ENCODE results near the gene LEP. TPM values are rescaled to one million over a fixed set of nuclear protein-coding genes. Genes with fewer than 3 reads are reported as not detected.

Gene LEP
- total RNA-seq, 3 donors from 2014 or later = 0.09 to 0.22 TPM; not detected in 1

- no peaks in the 10 kb centered on the region for H3K9me3 ChIP-seq
- H3K4me1 ChIP-seq (ENCODE audit: low read depth) = no peaks in the 10 kb centered on the region
- no peaks in the 10 kb centered on the region for H3K36me3 ChIP-seq (ENCODE audit: low read depth)
- intact Hi-C loops (cut with DNase I, micrococcal nuclease) = loop anchor here in 1 of 2 donors (5.0 kb wide), 1 partner anchor 500 kb away; no protein-coding TSS in a partner anchor
- DNase-seq = no peak
- no peak overlapping the region for H3K4me3 ChIP-seq
- no peak for TF ChIP-seq CTCF (IDR thresholded peaks at IDR 0.05)
- ATAC-seq = no peak
Observed at GRCh38 chr7:128207609-128208008, 33.5 kb upstream of the LEP start.

GRCh38 chr7:128209229-128210035 lies 31.6 kb upstream of the LEP start:
- Histone ChIP-seq H3K4me1 (ENCODE audit: low read depth) (no peaks in the 10 kb centered on the region), H3K9me3 (no peaks in the 10 kb centered on the region), H3K36me3 (ENCODE audit: low read depth) (no peaks in the 10 kb centered on the region), H3K4me3 (no peak overlapping the region)
- peak; percentile 67 to 75 (median 71) for DNase-seq
- peak; percentile 97 for TF ChIP-seq CTCF (IDR thresholded peaks at IDR 0.05)
- peak; percentile 95 for ATAC-seq
- intact Hi-C loops (cut with DNase I, micrococcal nuclease) = loop anchor here (2.0 to 5.0 kb wide), 4 partner anchors 72 to 502 kb away; no protein-coding TSS in a partner anchor

- no peak for DNase-seq
- ATAC-seq = no peak
- no peak for TF ChIP-seq CTCF (IDR thresholded peaks at IDR 0.05)
- Histone ChIP-seq H3K4me3 (no peak overlapping the region), H3K9me3 (no peaks in the 10 kb centered on the region), H3K36me3 (ENCODE audit: low read depth) (no peaks in the 10 kb centered on the region), H3K4me1 (ENCODE audit: low read depth) (no peaks in the 10 kb centered on the region)
- intact Hi-C loops (cut with DNase I, micrococcal nuclease) = loop anchor here (2.0 to 5.0 kb wide), 3 partner anchors 73 to 501 kb away; no protein-coding TSS in a partner anchor
Observed at GRCh38 chr7:128210036-128210347, 31.1 kb upstream of the LEP start.

- intact Hi-C loops (cut with DNase I, micrococcal nuclease) = loop anchor here (2.0 to 5.0 kb wide), 3 partner anchors 74 to 502 kb away; no protein-coding TSS in a partner anchor
- no peak for TF ChIP-seq CTCF (IDR thresholded peaks at IDR 0.05)
- H3K9me3 ChIP-seq = no peaks in the 10 kb centered on the region
- no peaks in the 10 kb centered on the region for H3K4me1 ChIP-seq (ENCODE audit: low read depth)
- no peak for DNase-seq
- ATAC-seq = no peak
- H3K4me3 ChIP-seq = no peak overlapping the region
- H3K36me3 ChIP-seq (ENCODE audit: low read depth) = no peaks in the 10 kb centered on the region
Observed at GRCh38 chr7:128210590-128211570, 30.2 kb upstream of the LEP start.

GRCh38 chr7:128211626-128212025 lies 29.5 kb upstream of the LEP start:
- no peaks in the 10 kb centered on the region for H3K36me3 ChIP-seq (ENCODE audit: low read depth)
- H3K4me3 ChIP-seq = no peak overlapping the region
- DNase-seq (no peak), ATAC-seq (no peak)
- no peak for TF ChIP-seq CTCF (IDR thresholded peaks at IDR 0.05)
- no peaks in the 10 kb centered on the region for H3K4me1 ChIP-seq (ENCODE audit: low read depth)
- H3K9me3 ChIP-seq = no peaks in the 10 kb centered on the region
- intact Hi-C loops (cut with DNase I, micrococcal nuclease) = loop anchor here (2.0 to 5.0 kb wide), 3 partner anchors 74 to 503 kb away; no protein-coding TSS in a partner anchor

Measured in mucosa of descending colon (tissue), 3 donors.